ENCODE measurements around the gene DNAH3.
"Not testable (repeated sequence)": the region's sequence is repeated elsewhere in the genome, so short reads cannot be mapped to it uniquely, and the experiment has no call there.

Gene DNAH3

GRCh38 chr16:21169249-21169981 lies 18.8 kb upstream of the DNAH3 start:
- no peak for DNase-seq (ENCODE audit: low spot score)

GRCh38 chr16:21167929-21168602 lies 17.4 kb upstream of the DNAH3 start:
- no peak for DNase-seq (ENCODE audit: low spot score)

- no peak for DNase-seq (ENCODE audit: low spot score)
These were observed 16.7 kb upstream of the DNAH3 start for GRCh38 chr16:21167360-21167759.

- DNase-seq (ENCODE audit: low spot score), result no peak
These were observed 15.9 kb upstream of the DNAH3 start for GRCh38 chr16:21166561-21166961.

- DNase-seq (ENCODE audit: low spot score), result no peak
These were observed 14.0 kb upstream of the DNAH3 start for GRCh38 chr16:21164521-21165168.

- no peak for DNase-seq (ENCODE audit: low spot score)
These were observed 12.9 kb upstream of the DNAH3 start for GRCh38 chr16:21163576-21163975.

GRCh38 chr16:21162661-21163151 lies 12.1 kb upstream of the DNAH3 start:
- DNase-seq (ENCODE audit: low spot score), result no peak

GRCh38 chr16:21161211-21161610 lies 10.6 kb upstream of the DNAH3 start:
- DNase-seq (ENCODE audit: low spot score), result no peak

GRCh38 chr16:21160276-21160675 lies 9.6 kb upstream of the DNAH3 start:
- no peak for DNase-seq (ENCODE audit: low spot score)

GRCh38 chr16:21159281-21159951 lies 8.8 kb upstream of the DNAH3 start:
- DNase-seq (ENCODE audit: low spot score), result no peak

GRCh38 chr16:21158208-21159110 lies 7.8 kb upstream of the DNAH3 start, which contains the start of gene LDAF1:
LDAF1 (plus strand) TSS chr16:21158674; CDS start chr16:21161183, 2,509 bp downstream.
- peak; percentile 53 for DNase-seq (ENCODE audit: low spot score)

- DNase-seq (ENCODE audit: low spot score), result no peak
These were observed 7.0 kb upstream of the DNAH3 start for GRCh38 chr16:21157632-21158031.

GRCh38 chr16:21156767-21157467 lies 6.3 kb upstream of the DNAH3 start:
- DNase-seq (ENCODE audit: low spot score), result peak; percentile 69

GRCh38 chr16:21156011-21156410 lies 5.4 kb upstream of the DNAH3 start:
- DNase-seq (ENCODE audit: low spot score), result not testable (repeated sequence)

- not testable (repeated sequence) for DNase-seq (ENCODE audit: low spot score)
These were observed 2.6 kb upstream of the DNAH3 start for GRCh38 chr16:21153124-21153729.

GRCh38 chr16:21152160-21153030 lies 1.7 kb upstream of the DNAH3 start:
- not testable (repeated sequence) for DNase-seq (ENCODE audit: low spot score)

GRCh38 chr16:21145738-21146137 lies 4.9 kb downstream of the DNAH3 start:
- no peak for DNase-seq (ENCODE audit: low spot score)

- no peak for DNase-seq (ENCODE audit: low spot score)
These were observed 16.6 kb downstream of the DNAH3 start for GRCh38 chr16:21134053-21134452.

- DNase-seq (ENCODE audit: low spot score), result no peak
These were observed 19.8 kb downstream of the DNAH3 start for GRCh38 chr16:21130811-21131210.
